AG10803 (cell line): Measurements from ENCODE around the gene SCTR.

Experiments used
- DNase-seq: peaks from one replicate; pipeline ENCODE4 v3.0.0; 2010; ENCODE audit warnings: low read depth
- H3K4me3 ChIP-seq: 2 replicates; pipeline ENCODE4 v1.5.1; 2011; ENCODE audit warnings: mild to moderate bottlenecking, low read length, control low read depth
- TF ChIP-seq, protein P1 (sequence below): conservative IDR thresholded peaks from 2 replicates; pipeline ENCODE4 v1.5.1; 2011; ENCODE audit warnings: mild to moderate bottlenecking, low read length, control low read depth, inconsistent platforms

The SCTR gene

DNA sequence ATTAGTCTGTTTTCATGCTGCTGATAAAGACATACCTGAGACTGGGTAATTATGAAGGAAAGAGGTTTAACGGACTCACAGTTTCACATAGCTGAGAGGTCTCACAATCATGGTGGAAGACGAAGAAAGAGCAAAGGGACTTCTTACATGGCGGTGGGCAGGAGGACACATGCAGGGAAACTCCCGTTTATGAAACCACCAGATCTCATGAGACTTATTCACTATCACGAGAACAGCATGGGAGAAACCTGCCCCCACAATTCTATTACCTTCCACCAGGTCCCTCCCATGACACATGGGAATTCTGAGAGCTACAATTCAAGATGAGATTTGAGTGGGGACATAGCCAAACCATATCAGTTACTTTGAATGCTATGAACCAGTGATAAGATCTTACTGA, 44.1 kb downstream of the SCTR start:
- no peak overlapping the region for H3K4me3 ChIP-seq
- TF ChIP-seq, protein P1, sequence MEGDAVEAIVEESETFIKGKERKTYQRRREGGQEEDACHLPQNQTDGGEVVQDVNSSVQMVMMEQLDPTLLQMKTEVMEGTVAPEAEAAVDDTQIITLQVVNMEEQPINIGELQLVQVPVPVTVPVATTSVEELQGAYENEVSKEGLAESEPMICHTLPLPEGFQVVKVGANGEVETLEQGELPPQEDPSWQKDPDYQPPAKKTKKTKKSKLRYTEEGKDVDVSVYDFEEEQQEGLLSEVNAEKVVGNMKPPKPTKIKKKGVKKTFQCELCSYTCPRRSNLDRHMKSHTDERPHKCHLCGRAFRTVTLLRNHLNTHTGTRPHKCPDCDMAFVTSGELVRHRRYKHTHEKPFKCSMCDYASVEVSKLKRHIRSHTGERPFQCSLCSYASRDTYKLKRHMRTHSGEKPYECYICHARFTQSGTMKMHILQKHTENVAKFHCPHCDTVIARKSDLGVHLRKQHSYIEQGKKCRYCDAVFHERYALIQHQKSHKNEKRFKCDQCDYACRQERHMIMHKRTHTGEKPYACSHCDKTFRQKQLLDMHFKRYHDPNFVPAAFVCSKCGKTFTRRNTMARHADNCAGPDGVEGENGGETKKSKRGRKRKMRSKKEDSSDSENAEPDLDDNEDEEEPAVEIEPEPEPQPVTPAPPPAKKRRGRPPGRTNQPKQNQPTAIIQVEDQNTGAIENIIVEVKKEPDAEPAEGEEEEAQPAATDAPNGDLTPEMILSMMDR: no peak
- no peak for DNase-seq

DNA sequence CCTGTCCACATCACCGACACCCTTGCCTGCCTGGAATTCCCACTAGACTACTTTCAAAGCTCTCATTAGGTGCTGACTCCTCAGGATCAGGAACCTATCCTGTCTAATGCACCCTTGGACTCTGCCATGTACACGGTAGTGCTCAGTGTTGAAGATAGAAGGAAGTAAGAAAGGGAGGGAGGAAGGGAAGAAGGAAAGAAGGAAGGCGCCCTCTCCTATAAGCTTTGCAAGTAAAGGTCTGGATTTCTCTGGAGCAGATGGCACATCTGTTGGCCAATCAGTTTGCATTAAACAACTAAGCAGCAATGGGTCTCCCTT, 45.3 kb downstream of the SCTR start:
- no peak for DNase-seq
- no peak overlapping the region for H3K4me3 ChIP-seq
- TF ChIP-seq, protein P1: no peak

DNA sequence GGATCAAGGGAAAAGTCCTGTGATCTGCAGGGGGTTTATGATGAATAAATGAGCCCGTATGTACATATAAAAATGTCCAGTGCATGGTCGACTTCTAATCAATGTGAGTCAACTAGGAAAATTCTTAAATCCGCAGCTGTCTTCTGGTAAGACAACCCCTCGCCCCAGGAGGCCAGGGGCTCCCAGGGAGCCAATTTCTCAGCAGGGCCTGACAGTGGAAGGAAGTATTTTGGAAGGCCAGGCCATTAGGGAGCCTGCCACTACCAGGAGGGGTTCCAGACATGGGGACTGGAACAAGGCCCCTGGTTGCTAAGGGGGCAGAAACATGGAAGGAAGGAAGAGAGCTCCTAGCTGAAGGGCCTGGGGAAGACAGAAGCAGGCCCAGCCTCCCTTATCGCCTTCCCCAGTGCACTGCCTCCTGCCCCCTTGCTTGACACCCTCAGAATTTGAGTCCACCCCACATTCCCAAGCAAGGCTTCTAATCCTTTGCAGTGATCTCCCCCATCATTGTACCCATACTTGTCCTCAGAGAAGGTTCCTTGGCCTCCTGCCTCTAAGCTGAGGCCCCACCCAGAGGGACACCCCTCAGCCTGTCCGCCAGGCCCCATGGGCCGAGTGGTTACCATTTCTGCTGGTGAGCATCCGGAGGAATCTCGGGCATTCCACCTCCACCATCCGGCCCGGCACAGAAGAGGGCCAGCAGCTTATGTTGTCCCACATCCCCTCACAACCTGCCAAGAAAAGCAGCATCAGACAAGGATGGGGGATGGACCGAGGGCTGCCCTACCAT, 45.9 kb downstream of the SCTR start:
- no peak overlapping the region for H3K4me3 ChIP-seq
- TF ChIP-seq, protein P1: no peak
- no peak for DNase-seq

DNA sequence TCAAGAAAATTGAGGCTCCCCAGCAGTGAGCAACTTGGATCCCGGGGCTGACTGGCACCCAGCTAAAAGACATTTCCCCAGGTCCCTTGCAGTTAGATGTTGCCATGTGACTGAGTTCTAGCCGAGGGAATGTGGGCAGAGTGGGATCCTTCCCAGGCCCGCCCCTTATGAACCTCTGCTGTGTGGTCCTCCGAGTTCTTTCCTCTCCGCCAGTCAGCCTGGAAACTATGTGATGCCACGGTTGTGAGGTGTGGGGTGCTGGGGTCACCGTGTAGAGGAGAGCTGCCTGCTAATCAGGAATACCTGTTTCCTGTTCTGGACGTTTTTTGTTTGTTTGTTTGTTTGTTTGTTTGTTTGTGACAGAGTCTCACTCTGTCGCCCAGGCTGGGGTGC, 47.2 kb downstream of the SCTR start:
- TF ChIP-seq, protein P1: no peak
- H3K4me3 ChIP-seq: no peak overlapping the region
- no peak for DNase-seq

DNA sequence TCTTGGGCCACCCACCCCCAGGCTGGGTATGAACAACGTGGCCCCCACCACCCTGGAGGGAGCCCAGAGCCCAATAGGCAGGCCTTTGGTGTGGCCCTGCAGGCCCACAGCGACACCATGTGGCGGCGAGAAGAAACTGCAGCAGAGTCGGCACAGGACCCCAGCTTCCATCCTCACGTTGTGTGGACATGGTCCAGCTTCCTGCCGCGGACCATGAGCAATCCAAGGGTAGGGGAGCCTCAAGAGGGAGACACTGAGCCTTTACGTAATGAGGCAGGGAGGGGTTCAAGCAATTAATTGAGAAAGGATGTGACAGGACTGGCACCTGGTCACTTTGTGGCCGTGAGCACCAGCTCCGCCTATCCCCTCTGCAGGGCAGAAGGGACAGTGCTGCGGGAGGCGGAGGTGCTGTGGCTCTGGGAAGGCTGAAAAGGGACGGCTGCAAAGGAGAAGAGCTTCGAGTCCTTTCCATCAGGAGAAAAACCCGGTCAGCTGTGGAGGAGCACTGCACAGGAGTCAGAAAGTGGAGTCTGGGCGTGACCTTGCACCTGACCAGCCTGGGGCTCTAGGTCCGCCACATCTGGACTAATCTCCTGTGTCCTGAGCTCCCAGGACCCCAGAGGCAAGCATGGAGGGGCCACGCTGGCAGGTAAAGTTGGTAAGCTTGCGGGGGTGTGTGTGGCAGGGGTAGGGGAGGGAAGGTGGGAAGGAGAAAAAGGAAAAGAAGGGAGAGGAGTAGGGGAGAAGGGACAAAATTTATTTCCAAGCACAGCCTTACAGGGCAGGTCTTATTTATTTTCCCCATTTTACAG, 47.8 kb downstream of the SCTR start:
- DNase-seq: peak; percentile 36

DNA sequence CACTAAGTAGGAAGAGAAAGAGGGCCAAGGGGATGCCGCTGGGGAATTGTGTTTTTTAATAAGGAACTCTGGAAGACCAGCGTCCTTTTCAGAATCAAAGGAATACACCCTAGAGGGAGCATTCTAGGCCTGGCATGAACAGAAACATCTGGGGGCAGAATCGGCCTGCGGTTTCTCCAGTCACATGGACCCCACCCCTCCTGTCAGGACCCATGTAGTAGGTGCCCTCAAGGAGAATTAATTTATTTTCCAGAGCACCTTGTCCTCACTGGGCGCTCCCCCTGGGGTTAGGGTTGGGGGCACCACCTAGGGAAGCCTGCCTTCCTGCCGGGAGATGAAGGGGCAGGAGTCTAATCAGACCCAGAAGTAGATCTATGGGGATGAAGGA, 48.4 kb downstream of the SCTR start:
- no peak overlapping the region for H3K4me3 ChIP-seq
- TF ChIP-seq, protein P1: no peak
- DNase-seq: no peak

More for the DNA sequence above, 47.8 kb downstream of the SCTR start:
- TF ChIP-seq, protein P1: peak; percentile 87
- no peak overlapping the region for H3K4me3 ChIP-seq

DNA sequence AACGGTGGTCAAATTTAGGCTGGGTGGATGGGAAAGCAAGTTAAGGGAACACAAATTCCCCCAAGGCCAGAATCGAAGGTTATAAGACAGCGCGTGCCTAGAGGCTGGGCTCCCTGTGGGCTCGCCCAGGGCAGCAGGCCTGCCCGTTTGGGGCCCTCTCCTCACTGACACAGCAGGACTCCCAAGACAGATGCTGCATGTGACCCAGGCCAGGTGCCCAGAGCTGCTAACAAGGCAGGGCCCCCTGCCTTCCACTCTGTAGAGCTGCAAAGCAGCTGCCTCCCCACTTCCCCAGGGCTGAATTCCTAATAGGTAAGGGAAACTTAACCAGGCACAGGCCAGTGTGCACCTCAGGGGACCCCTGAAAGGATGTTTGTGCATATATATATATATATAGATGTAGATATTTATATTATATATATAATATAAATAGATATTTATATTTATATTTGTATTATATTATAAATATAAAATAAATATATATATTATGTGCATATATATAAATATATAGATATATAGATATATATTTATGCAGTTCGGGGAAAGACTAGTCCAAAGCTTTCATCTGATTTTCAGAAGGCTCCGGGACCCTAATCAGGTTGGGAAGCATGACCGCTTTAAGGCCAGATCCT, 48.9 kb downstream of the SCTR start:
- no peak for DNase-seq
- TF ChIP-seq, protein P1: no peak
- H3K4me3 ChIP-seq: no peak overlapping the region
